CD4-positive, alpha-beta T cell treated with Interleukin-12 subunit alpha and Interleukin-12 subunit beta, for 1 hour (primary cell): ENCODE results near the gene GALNT6.
"Not testable (repeated sequence)": the region's sequence is repeated elsewhere in the genome, so short reads cannot be mapped to it uniquely, and the experiment has no call there.

ENCODE experiments used
- DNase-seq: peaks from one replicate; pipeline ENCODE4 v3.0.0-alpha.2; 2020

GALNT6 gene

DNA sequence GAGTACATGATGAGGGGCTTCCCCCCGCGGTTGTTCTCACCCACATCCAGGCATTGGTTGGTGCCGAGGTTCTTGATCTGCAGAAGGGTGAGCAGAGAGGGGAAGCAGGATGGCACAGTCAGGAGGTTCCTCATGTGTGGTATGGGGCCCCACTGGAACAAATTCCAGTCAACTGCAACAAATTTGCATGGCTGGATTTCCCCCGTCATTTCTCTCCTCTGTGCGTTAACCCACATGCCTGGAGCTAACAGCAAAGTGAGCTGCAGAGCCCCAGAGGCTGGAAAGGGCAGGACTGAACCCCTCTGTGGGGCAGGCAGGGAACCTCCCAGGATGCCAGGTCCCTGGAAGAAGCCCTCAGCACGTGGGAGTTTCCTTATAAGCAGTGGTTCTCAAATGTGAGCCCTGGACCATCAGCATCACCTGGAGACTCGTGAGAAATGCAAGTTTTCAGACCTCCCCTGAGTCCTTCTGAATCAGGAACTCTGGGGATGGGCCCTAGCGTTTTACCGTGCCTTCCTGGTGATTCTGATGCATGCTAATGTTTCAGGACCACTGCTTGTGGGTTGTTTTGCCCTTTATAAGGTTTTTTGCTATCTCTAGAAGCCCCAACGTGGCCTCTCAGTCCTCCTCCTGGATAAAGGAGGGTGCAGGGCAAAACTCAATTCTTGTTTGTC, 33.7 kb downstream of the GALNT6 start:
- no peak for DNase-seq

DNA sequence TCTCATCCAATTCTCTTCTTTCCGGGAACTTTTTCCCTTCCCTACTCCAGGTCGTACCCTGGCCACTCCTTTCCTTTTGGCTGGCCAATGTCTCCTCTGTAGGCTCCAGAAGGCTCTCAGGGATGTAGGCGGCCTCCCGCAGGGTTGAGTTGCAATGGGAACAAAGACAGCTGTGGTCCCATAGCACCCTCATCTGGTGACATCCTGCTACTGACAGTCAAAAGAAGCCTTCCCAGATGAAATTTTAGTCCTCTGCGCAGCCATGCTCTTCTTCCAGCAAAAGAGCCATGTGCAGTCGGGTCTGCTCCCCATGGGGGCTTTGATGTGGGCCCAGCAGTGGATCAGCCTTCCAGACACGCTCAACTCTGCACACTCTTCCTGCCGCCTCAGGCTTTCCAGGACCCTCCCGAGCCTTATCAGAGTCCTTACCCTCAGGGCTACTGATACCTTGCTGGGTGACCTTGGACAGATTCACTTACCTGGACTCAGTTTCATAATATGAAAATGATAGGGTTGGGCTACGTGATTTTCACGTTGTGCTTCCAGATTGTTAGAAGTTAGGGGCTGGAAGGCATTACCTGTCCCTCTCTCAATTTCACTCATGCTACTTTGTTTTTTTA, 39.2 kb downstream of the GALNT6 start:
- peak; percentile 57 for DNase-seq

DNA sequence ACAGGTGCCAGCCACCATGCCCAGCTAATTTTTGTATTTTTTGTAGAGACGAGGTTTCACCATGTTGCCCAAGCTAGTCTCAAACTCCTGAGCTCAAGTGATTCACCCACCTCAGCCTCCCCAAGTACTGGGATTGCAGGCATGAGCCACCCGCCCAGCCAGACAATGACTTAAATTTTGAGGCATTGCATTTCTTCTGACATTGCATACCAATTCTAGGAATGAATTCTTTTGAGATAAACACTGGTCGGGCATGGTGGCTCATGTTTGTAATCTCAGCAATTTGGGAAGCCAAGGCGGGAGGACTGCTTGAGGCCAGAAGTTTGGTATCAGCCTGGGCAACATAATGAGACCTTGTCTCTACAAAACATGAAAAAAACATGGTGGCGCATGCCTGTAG, 42.2 kb downstream of the GALNT6 start:
- DNase-seq: no peak

DNA sequence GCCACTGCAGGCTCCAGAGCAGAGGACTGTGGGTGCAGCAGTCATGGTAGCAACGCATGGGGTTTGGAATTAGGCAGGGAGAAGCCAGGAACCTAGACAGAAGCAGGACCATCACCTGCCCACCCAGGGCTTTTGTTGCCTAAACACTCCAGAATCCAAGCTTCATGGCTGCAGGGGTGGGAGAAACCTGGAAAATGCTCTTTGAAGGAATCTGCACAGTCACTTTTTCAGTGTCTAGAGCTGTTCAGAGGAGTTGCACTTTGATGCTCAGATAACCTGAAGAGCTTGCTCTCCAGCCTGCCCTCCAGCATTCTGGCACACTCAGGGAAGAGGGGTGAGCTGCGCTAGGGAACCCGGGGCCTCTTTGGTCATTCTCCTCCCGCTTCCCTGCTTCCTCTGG, 43.1 kb downstream of the GALNT6 start:
- no peak for DNase-seq

DNA sequence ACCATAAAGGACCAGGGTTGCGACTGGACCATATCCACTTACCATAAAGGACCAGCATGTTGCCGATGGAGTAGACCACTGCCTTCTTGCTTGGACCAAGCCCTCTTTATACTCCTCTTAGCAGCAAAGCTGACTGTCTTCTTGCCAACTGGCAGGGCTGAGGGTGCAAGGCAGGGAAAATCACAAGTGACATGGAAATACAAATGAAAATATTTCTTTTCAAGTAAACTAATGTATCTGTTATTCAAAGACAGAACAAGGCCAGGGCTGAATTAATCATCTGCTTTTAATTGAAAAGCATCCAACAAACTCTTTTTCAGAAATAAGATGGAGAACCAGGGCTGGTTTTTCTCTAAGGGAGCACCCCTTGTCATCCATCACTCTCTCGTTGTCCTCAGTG, 44.6 kb downstream of the GALNT6 start, which contains the start of gene CELA1:
Gene CELA1, minus strand, starts transcription at position 99 of the 400 bp plus-strand sequence. Its CDS starts 41 bp downstream, at position 58.
- no peak for DNase-seq

DNA sequence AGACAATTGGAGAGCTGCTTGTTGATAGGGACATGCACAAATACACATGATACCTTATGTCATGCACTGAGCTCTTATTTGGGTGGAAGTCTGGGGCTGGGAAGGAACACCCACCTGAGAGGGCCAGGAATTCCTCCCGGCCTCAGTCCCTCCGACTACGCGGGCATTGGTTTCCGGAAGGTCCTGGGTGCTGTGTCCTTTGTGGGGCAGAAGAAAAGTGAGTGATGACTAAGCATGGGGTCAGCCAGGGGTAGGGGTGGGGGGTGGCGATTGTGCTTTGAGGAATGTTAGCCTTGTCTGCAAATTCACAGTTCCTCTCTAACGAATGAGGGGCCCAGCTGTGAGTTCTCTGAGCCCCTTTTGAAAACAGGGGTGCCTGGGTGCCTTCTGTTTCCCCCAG, 45.5 kb downstream of the GALNT6 start:
- DNase-seq: no peak

DNA sequence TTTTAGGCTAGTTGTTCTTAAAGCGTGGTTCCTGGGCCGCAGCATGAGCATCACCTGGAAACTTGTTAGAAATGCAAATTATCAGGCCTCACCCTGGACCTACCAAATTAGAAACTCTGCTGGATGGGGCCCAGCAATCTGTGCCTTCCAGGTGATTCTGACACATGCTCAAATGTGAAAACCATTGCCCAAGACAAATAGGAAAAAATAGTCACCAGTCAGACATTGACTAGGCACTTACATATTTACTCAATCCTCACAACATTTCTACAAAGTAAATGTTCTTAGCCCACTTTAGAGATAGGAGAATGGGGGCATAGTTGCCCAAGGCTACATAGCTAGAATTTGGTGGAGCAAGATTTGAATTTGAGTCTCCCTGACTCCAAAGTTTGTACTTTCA, 48.0 kb downstream of the GALNT6 start:
- no peak for DNase-seq

DNA sequence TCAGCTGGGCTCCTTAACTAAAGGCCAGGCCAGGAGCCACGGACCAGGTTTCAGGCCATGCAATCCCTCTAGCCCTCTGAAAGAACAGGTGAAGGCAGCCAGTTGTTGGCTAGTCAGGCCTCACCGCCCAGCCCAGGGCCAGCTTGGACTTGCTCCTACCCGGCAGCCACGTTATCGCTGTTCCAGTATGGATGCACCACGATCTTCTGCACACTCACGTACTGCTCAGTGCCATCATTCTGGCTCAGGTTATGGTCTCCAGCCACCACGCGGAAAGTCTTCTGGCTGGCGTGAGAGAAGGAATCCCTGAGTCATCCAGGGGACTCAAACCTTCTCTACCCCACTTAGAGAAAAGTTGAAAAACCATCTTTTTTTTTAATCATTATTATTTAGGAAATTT, 48.8 kb downstream of the GALNT6 start:
- DNase-seq: no peak

DNA sequence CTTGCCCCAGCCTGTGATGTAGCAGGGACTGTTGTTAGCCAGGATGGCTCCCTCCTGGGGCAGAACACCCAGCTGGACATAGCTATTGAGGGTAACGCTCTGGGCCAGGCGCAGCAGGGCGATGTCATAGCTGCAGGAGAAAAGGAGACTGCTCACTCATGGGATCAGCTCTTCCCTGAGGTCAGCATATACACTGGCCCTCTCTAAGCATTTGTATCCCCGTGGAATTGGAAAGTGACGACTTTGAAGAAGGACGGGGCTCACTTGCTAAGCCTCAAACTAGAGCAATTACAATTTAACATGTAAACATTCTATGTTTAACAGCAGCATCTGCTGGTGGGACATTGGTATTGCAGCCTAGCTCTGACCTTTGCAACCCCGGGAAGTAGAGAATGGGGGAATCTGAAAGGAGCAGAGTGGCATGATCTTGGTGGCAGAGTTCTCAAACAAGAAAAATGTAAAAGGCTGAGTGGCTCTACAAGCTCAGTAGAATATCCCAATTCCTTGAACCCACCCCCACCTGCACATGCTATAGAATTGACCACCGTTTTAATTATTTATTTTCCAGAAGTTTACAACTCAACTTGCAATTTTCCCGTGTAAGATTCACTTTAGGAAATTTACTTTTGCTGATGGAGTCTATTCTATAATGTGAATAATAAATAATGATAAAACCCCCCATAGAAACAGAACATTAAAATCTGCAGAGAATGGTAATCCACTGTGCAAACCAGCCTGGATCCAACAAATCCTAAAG, 49.8 kb downstream of the GALNT6 start:
- DNase-seq: peak; percentile 83

DNA sequence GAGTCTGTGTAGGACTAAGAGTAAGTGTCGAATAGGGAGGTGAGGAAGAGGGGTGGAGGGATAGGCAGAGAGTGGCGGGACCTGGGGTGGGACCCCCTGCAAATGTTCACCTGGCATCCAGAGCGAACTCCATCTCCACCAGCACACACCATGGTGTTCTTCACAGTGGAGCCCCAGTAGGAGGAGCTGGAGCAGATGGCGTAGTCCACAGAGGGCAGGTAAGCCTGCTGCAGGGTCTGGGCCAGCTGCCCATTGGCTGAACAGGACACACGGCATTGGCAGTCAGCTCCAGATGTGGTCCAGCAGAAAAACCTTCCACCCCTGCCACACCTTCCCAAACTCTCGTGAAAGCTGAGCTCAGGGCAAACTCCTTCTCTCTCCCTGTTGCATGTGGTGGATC, 51.5 kb downstream of the GALNT6 start:
- DNase-seq: no peak

DNA sequence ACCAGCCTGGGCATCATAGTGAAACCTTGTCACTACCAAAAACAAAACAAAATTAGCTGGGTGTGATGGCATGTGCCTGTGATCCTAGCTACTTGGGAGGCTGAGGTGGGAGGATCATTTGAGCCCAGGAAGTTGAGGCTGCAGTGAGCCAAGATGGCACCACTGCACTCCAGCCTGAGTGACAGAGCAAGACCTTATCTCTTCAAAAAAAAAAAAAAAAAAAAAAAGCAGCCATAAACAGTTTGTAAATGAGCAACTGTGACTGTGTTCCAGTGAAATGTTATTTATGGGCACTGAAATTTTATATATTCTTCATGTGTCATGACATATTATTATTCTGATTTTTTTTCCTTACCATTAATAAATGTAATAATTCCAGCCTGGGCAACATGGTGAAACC, 53.9 kb downstream of the GALNT6 start:
- DNase-seq: not testable (repeated sequence)

DNA sequence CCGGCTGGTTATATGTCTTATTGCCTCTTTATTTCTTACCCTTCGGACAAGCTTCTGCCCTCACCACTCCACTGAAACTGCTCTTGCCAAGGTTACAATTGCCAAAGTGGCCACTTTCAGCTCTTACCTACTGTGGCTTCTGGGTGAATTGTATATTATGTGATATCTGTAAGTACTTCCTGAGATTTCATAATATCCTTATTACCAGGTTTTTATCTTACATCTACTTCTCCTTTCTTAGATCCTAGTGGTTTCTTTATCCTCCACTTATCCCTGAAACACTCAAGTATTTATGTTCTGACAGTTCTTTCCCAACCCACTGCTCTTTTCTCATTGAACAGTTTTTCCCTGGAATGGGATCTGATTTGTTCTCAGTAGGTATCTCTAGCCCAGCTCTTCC, 55.3 kb downstream of the GALNT6 start:
- DNase-seq: no peak

DNA sequence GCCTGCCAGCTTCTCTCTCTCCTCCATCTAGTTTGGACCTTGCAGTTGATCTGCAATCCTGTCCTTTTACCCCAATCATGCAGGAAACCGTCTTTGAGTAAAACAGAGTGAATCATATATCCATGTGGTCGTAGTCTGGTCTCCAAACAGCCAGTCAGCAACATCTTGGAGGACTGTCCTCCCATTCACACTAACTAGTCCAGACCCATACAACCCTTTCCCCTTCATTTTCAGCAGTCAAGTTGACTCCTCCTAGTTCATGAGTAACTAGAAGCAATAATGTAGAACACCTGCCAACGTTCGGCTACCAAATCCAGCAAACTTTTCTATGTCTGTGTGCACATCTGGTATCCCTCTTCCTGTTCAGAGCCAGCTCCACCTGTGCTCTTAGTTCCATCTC, 56.4 kb downstream of the GALNT6 start:
- DNase-seq: no peak

DNA sequence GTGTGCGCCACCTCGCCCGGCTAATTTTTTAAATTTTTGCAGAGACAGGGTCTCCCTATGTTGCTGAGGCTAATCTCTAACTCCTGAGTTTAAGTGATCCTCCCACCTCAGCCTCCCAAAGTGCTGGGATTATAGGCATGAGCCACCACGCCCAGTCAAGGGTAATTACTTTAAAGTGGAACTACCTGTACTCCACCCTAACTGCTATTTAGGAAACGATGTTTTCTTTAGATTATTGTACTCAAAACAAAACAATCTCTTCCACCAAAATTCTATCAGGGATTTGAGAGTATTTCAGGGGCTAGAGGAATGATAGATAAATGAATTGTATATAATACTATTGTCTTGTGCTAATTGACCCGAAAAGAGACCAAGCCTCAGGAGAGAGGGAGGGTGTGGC, 57.7 kb downstream of the GALNT6 start:
- no peak for DNase-seq

DNA sequence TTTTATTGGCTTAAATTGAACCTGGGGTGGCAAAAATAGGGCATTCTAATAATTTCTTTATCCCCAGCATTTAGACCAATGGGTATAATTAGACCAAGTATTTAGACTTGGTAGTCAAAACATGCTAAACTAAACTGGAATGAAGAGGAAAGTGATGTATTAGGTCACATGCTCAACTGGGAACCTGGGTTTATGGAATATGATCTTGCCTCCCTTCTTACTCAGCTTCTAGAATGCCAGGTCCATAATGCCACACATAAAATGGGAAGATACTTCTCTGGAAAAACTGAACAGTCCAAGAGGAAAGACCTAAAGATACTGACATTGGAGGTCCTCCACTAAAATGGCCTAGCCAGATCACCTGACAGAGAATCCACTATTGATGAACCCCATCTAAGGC, 61.0 kb downstream of the GALNT6 start:
- DNase-seq: no peak

DNA sequence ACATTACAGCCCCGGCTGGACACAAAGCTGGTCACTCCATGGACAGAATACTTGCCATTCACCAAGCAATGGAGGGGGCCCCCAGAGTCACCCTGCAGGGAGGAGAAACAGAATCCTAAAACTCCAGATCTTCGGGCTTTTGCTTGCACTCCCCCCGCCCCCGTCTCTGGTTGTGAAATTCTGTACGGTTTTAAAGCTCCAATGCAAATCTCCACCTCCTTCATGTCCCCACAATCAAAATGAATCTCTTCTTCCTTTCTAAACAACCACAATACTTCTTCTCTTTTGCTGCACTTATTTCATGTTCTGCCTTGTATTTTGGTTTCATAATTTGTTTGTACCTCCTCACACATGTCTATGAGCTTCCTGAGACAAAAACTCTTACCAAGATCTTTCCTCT, 61.5 kb downstream of the GALNT6 start:
- DNase-seq: no peak

DNA sequence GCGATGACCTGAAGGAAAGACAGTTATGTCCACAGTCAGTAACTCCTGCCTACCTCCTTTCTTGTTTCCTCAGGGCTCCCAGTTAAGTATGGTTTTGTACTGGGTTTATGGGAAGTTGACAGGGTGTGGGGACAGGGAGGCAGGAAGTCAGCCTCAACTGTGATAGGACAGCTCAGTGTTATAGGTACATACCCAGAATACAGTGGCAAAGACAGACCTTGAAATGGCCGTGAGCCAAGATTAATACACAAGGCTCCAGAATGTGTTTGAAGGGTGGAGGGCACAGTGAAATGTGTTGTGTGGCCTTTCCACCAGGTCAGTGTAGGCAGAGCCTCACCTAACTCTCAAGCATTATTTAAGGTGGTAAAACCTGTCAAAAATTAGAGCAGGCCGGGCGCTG, 62.6 kb downstream of the GALNT6 start:
- no peak for DNase-seq

DNA sequence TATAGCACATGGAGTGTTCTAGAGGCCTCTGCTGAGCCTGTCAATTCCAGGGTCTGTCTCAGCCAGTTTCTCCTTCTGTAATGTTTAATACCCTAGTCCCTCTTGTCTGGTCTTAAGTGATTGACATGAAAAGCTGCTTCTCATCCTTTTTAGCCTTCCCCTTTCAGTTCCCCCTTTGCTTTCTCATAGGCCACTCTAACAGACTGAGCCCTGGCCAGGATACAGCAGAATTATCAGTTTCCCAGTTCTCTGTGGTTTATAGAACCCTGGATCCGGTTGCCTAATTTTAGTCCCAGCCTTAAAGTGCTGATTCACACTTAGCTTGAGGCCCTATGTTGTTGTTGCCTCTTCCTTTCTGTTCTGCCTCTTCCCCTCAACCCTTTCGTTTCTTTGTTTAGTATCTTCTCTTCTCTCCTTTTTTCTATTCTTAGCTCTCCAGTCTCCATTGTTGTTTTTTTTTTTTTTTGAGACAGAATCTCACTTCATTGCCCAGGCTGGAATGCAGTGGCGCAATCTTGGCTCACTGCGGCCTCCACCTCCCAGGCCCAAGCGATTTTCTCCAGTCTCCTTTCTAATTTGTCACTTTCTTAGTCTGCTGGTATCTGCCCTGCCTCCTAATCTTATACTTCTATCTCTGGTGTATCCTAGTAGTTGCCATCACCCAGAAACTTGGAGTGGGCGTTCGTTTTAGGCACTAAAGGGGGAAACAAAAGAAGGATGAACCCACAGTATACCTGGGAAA, 64.3 kb downstream of the GALNT6 start:
- DNase-seq: peak; percentile 44

DNA sequence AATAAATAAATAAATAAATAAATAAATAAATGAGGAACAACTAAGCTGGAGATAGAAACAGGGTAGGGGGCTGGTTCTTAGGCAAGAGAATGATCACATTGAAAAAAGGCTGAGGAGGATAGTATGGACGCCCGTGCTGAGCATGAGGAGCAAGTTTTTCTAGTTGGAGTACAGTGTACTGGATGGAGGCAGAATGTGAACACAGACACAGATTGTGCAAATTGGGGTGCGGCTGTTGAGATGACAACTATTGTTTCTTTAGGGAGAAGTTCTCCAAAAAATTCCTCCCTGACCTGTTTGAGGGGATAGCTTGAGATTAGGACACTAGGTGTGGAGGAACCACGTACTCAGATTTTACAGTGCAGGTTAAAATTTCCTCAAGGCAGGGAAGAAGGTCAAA, 66.3 kb downstream of the GALNT6 start:
- no peak for DNase-seq

DNA sequence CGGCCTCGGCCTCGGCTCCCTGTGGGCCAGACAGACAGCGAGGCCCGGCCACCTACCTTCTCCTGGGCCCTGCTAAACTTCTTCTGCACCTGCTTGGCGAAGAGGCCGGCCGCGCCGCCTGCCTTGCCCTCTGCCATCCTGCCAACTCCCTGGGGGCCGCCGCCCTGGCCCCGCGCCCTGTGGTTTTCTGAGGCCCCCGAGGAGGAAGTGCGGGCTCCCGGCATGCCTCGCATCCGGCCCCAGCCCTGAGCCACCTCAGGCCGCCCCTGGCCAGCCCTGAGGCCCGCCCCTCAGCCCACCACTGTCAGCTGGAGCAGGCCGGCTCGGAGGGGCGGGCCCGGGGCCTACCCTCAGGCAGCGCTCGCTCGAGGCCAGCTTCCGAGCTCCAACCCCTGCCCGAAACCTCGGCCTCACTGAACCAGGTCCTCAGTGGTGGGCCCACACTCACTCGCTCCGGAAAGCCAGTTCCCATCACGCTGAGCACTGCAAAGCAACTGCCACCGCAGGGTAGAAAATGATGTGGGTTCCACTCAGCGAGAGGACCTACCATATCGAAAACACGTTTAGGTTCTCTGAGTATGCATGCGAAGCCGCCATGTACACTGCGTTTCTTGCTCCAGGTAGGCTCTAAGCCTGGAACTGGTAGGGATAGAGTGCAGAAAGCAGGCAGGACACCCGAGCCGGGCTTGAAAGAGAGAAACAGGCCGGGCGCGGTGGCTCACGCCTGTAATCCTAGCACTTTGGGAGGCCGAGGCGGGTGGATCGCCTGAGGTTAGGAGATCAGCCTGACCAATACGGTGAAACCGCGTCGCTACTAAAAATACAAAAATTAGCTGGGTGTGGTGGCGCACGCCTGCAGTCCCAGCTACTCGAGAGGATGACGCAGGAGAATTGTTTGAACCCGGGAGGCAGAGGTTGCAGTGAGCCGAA, 67.0 kb downstream of the GALNT6 start, which contains the start of gene BIN2:
Gene BIN2, minus strand, starts transcription at position 209 of the 930 bp plus-strand sequence. Its CDS starts 72 bp downstream, at position 137.
- DNase-seq: peak; percentile 74

DNA sequence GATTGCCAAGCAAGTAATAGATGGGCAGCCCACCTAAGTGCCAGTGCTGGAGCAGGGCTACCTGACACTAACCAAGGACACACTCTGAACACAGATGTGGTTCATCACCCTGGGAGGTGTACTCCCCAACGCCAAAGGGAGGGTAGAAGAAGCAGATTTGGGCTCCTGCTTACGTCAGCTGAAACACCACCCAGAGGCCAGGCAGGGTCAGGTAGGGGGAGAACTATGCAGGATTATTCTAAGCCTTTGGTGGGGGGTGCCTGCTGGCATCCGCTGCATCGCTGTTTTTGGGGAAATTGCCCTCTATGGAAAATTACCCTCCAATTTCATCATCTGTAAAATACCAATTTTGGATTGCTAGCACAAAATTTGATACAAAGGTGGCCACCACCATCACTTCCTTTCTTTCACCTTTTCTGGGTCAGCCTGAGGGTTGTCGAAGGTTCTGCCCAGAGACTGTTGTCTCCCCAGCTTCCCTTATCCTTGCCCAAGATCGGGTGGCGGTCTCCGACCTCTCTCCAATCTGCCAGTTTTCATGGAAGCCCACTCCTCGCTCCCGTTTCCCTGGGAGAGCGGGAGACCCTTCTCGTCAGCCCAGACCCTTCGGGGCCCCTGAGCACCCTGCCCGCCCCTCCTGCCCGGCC, 67.8 kb downstream of the GALNT6 start:
- peak; percentile 74 for DNase-seq

DNA sequence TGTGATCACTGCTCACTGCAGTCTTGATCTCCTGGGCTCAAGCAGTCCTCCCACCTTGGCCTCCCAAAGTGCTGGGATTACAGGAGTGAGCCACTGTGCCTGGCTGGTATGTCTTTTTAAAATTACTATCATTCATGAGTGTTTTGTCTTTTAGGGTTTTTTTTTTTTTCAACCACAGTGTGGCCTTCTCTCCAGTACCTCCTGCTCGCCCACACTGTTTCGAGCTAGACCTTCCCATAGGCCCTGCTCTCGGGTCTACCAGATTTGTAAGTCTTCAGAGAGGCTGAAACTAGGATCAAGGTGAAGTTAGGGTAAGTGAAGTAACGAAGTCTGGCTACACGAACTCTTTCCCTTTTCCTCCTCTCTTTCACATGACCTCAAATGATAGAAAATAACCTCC, 68.8 kb downstream of the GALNT6 start:
- no peak for DNase-seq
